H9 (cell line): ENCODE data around the gene SHISA4. TPM values are rescaled to one million over a fixed set of nuclear protein-coding genes. Genes with fewer than 3 reads are reported as not detected.

Experiments used
- DNase-seq: peaks from one replicate; pipeline ENCODE4 v3.0.0-alpha.2; 2017
- H2AFZ ChIP-seq: one replicate; pipeline ENCODE4 v1.6.1; 2013; ENCODE audit warnings: mild to moderate bottlenecking, low read length, control low read depth, moderate library complexity
- H2AK5ac ChIP-seq: 2 replicates; pipeline ENCODE4 v1.6.1; 2013; ENCODE audit warnings: low read length, control low read depth, mixed read lengths; ENCODE audit not compliant: insufficient read length
- H2BK120ac ChIP-seq: one replicate; pipeline ENCODE4 v1.6.1; 2013; ENCODE audit warnings: low read depth, mild to moderate bottlenecking, low read length, control low read depth, inconsistent platforms; ENCODE audit not compliant: poor library complexity, severe bottlenecking
- H2BK12ac ChIP-seq: 2 replicates; pipeline ENCODE4 v1.6.1; 2013; ENCODE audit warnings: low read length, control low read depth, mixed read lengths, low read depth; ENCODE audit not compliant: insufficient read length
- H2BK15ac ChIP-seq: 2 replicates; pipeline ENCODE4 v1.6.1; 2013; ENCODE audit warnings: low read depth, low read length, control low read depth
- H2BK20ac ChIP-seq: one replicate; pipeline ENCODE4 v1.6.1; 2013; ENCODE audit warnings: low read depth, mild to moderate bottlenecking, low read length, control low read depth, inconsistent platforms; ENCODE audit not compliant: poor library complexity, severe bottlenecking
- H2BK5ac ChIP-seq: 2 replicates; pipeline ENCODE4 v1.6.1; 2013; ENCODE audit warnings: low read length, control low read depth, mixed read lengths; ENCODE audit not compliant: insufficient read length
- H3K14ac ChIP-seq: 2 replicates; pipeline ENCODE4 v1.6.1; 2013; ENCODE audit warnings: low read length, control low read depth; ENCODE audit not compliant: insufficient read depth
- H3K18ac ChIP-seq: 2 replicates; pipeline ENCODE4 v1.6.1; 2013; ENCODE audit warnings: low read depth, mild to moderate bottlenecking, mixed read lengths, low read length, control low read depth; ENCODE audit not compliant: insufficient read length
- H3K23ac ChIP-seq: 2 replicates; pipeline ENCODE4 v1.6.1; 2013; ENCODE audit warnings: low read length, control low read depth, mixed read lengths, low read depth; ENCODE audit not compliant: insufficient read length
- H3K23me2 ChIP-seq: 2 replicates; pipeline ENCODE4 v1.6.1; 2013; ENCODE audit warnings: low read depth, mild to moderate bottlenecking, mixed read lengths, low read length, control low read depth; ENCODE audit not compliant: insufficient read length, poor library complexity, severe bottlenecking
- H3K27ac ChIP-seq: 2 replicates; pipeline ENCODE4 v1.5.1; 2013; ENCODE audit warnings: low read length, control low read depth, mixed read lengths, low read depth; ENCODE audit not compliant: insufficient read length
- H3K27me3 ChIP-seq: 2 replicates; pipeline ENCODE4 v1.6.1; 2013; ENCODE audit warnings: low read length, control low read depth, inconsistent platforms; ENCODE audit not compliant: insufficient read depth
- H3K4ac ChIP-seq: 2 replicates; pipeline ENCODE4 v1.6.1; 2013; ENCODE audit warnings: low read depth, mild to moderate bottlenecking, control low read depth, inconsistent platforms, low read length, moderate library complexity
- H3K4me1 ChIP-seq: 2 replicates; pipeline ENCODE4 v1.6.1; 2013; ENCODE audit warnings: low read length, control low read depth, inconsistent platforms; ENCODE audit not compliant: insufficient read depth
- H3K4me2 ChIP-seq: 2 replicates; pipeline ENCODE4 v1.6.1; 2013; ENCODE audit warnings: low read length, control low read depth, mixed read lengths; ENCODE audit not compliant: insufficient read length, insufficient read depth
- H3K56ac ChIP-seq: 2 replicates; pipeline ENCODE4 v1.6.1; 2013; ENCODE audit warnings: low read depth, mild to moderate bottlenecking, mixed read lengths, low read length, control low read depth; ENCODE audit not compliant: insufficient read length
- H3K79me1 ChIP-seq: 2 replicates; pipeline ENCODE4 v1.6.1; 2013; ENCODE audit warnings: low read depth, mild to moderate bottlenecking, moderate library complexity, low read length, control low read depth, inconsistent platforms; ENCODE audit not compliant: insufficient read depth, poor library complexity, severe bottlenecking
- H3K79me2 ChIP-seq: 2 replicates; pipeline ENCODE4 v1.6.1; 2013; ENCODE audit warnings: low read length, control low read depth, inconsistent platforms; ENCODE audit not compliant: insufficient read depth
- H3K9ac ChIP-seq: 2 replicates; pipeline ENCODE4 v1.6.1; 2013; ENCODE audit warnings: low read length, control low read depth, mixed read lengths; ENCODE audit not compliant: insufficient read length; ENCODE audit errors: extremely low read depth
- H3K9me3 ChIP-seq: one replicate; pipeline ENCODE4 v1.6.1; 2013; ENCODE audit warnings: low read depth, low read length, inconsistent platforms; ENCODE audit not compliant: control insufficient read depth
- H3T11ph ChIP-seq: one replicate; pipeline ENCODE4 v1.6.1; 2013; ENCODE audit warnings: mild to moderate bottlenecking, low read length, control low read depth, inconsistent platforms
- H4K20me1 ChIP-seq: one replicate; pipeline ENCODE4 v1.6.1; 2013; ENCODE audit not compliant: control insufficient read depth, insufficient read length, insufficient read depth
- H4K5ac ChIP-seq: 2 replicates; pipeline ENCODE4 v1.6.1; 2013; ENCODE audit warnings: low read depth, mild to moderate bottlenecking, mixed read lengths, low read length, control low read depth; ENCODE audit not compliant: insufficient read length
- H4K8ac ChIP-seq: replicated peaks from 2 replicates; pipeline ENCODE4 v1.6.1; 2013; ENCODE audit warnings: low read length, control low read depth, mixed read lengths, low read depth; ENCODE audit not compliant: insufficient read length
- H4K91ac ChIP-seq: 2 replicates; pipeline ENCODE4 v1.6.1; 2013; ENCODE audit warnings: low read depth, mild to moderate bottlenecking, moderate library complexity, mixed read lengths, low read length, control low read depth; ENCODE audit not compliant: insufficient read length
- H3K27ac Mint-ChIP-seq, 3 experiments: 2 replicates in 2 of 3; 3 replicates in 1 of 3; pipeline ENCODE4 v1.8.0; 2020 to 2021; ENCODE audit warnings: mixed read lengths in 3 of 3, mild to moderate bottlenecking in 1 of 3, moderate library complexity in 1 of 3
- H3K27me3 Mint-ChIP-seq: 2 replicates; pipeline ENCODE4 v1.8.0; 2021; ENCODE audit warnings: low read depth, mild to moderate bottlenecking, moderate library complexity, mixed read lengths
- H3K36me3 Mint-ChIP-seq, 3 experiments: 2 replicates in 2 of 3; 3 replicates in 1 of 3; pipeline ENCODE4 v1.8.0; 2020 to 2021; ENCODE audit warnings: low read depth in 3 of 3, mixed read lengths in 3 of 3; ENCODE audit not compliant: insufficient read depth in 1 of 3
- H3K4me1 Mint-ChIP-seq, 2 experiments: 2 replicates each; pipeline ENCODE4 v1.8.0; 2020; ENCODE audit warnings: mixed read lengths in 2 of 2
- H3K4me3 Mint-ChIP-seq, 2 experiments: 2 replicates in 1 of 2; 3 replicates in 1 of 2; pipeline ENCODE4 v1.8.0; 2020 to 2021; ENCODE audit warnings: mild to moderate bottlenecking in 2 of 2, mixed read lengths in 2 of 2, moderate library complexity in 1 of 2
- H3K9me3 Mint-ChIP-seq, 2 experiments: 2 replicates in 1 of 2; 3 replicates in 1 of 2; pipeline ENCODE4 v1.8.0; 2020; ENCODE audit warnings: mild to moderate bottlenecking in 2 of 2, mixed read lengths in 2 of 2, moderate library complexity in 1 of 2
- CTCF ChIP-seq: fragments of 200-600 bp; sonication (generic); conservative IDR thresholded peaks from 3 replicates; pipeline ENCODE4 v1.8.0; 2021; ENCODE audit warnings: antibody characterized with exemption, mild to moderate bottlenecking
- WGBS: extraction: QIAGEN DNeasy Blood & Tissue Kit; methylation state at CpG from one replicate; pipeline ENCODE4 v1.1.7; 2013; ENCODE audit warnings: missing lambda C conversion rate, low lambda C conversion rate, mixed read lengths; ENCODE audit not compliant: insufficient read length; ENCODE audit errors: extremely low coverage; 5-methylcytosine and 5-hydroxymethylcytosine counted together
- total RNA-seq: library from RNA; stranded (reverse); gene quantifications from 2 replicates; pipeline ENCODE4 v1.2.1, GENCODE V29; 2021

The SHISA4 gene
- total RNA-seq, 1 experiment from 2014 or later = 6.3 TPM

DNA sequence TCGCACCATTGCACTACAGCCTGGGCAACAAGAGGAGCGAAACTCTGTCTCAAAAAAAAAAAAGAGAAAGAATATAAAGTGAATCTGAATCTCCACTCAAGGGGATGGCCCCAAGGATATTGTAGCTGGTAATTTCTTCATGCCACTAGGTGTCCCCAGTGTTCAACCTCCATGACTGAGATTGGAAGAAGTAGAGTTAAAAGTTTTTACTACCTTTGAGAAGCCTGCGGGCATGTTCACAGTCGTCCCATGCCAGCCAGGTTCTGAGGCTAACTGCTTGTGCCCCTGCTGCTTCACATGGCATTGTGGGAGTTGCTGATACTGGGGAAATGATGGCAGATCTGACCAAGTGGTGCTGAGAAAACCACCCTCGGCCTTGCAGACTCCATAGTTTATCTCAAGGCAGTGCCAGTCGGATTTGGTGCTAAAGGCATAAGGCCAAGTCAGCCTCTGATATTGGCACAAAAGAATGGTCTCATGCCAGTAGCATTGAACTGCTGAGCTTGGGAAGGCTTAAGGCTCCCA lies 10.8 kb upstream of the SHISA4 start:
- Histone ChIP-seq H2AFZ (no peak overlapping the region), H3K14ac (no peak overlapping the region), H2AK5ac (no peak overlapping the region), H3K56ac (no peak overlapping the region), H3K9ac (no peak overlapping the region), H4K20me1 (no peaks in the 10 kb centered on the region), H3K27ac (no peak overlapping the region), H2BK20ac (no peak overlapping the region), H4K91ac (no peak overlapping the region), H3K4ac (no peak overlapping the region), H2BK120ac (no peak overlapping the region), H2BK15ac (no peak overlapping the region), H4K8ac (no peak overlapping the region), H3K4me2 (no peak overlapping the region), H3K18ac (no peak overlapping the region), H4K5ac (no peak overlapping the region), H3K79me2 (no peaks in the 10 kb centered on the region), H2BK5ac (no peak overlapping the region), H2BK12ac (no peak overlapping the region), H3K79me1 (no peaks in the 10 kb centered on the region), H3K4me1 (peaks cover 2% of the 10 kb centered on the region; the same call in 1 of the 2 replicates), H3T11ph (no peak overlapping the region), H3K27me3 (no peaks in the 10 kb centered on the region), H3K23me2 (no peaks in the 10 kb centered on the region), H3K23ac (no peak overlapping the region), H3K9me3 (no peaks in the 10 kb centered on the region)
- Mint-ChIP-seq H3K36me3 (peaks cover 15 to 49% (median 34%) of the 10 kb centered on the region in 3 experiments), H3K27ac (peak overlapping the region in 1 of 3 experiments; percentile 93; a peak in 2 of 7 replicates), H3K9me3 (no peaks in the 10 kb centered on the region), H3K27me3 (no peaks in the 10 kb centered on the region), H3K4me1 (peaks cover 19 to 20% of the 10 kb centered on the region in 2 experiments), H3K4me3 (no peak overlapping the region)
- no peak for DNase-seq
- peak; percentile 78 for TF ChIP-seq CTCF
- no CpG with 5 or more reads among the region's 6 CpGs for WGBS
